Hindlimb muscle (tissue), 1 donor: ENCODE results near the gene OR7C1. TPM values are rescaled to one million over a fixed set of nuclear protein-coding genes. Genes with fewer than 3 reads are reported as not detected.
"Not testable (repeated sequence)": the region's sequence is repeated elsewhere in the genome, so short reads cannot be mapped to it uniquely, and the experiment has no call there.

Experiments
- DNase-seq: peaks from one replicate; pipeline ENCODE4 v3.0.0-alpha.2; 2013
- polyA plus RNA-seq: library from polyadenylated mRNA; unstranded; fragments of 120-200 nt; gene quantifications from one replicate; pipeline ENCODE4 v1.2.1, GENCODE V29; 2013; ENCODE audit not compliant: insufficient read length

Gene OR7C1
- 0.18 TPM for polyA plus RNA-seq

- no peak for DNase-seq
Observed at GRCh38 chr19:14835011-14835410, at the start of gene OR7C1, which contains the start of gene OR7A5. Gene OR7C1 (minus strand): TSS chr19:14835185. CDS start chr19:14800136, 35,049 bp downstream. Gene OR7A5 (minus strand): TSS chr19:14835185. CDS start chr19:14828241, 6,944 bp downstream.

DNA sequence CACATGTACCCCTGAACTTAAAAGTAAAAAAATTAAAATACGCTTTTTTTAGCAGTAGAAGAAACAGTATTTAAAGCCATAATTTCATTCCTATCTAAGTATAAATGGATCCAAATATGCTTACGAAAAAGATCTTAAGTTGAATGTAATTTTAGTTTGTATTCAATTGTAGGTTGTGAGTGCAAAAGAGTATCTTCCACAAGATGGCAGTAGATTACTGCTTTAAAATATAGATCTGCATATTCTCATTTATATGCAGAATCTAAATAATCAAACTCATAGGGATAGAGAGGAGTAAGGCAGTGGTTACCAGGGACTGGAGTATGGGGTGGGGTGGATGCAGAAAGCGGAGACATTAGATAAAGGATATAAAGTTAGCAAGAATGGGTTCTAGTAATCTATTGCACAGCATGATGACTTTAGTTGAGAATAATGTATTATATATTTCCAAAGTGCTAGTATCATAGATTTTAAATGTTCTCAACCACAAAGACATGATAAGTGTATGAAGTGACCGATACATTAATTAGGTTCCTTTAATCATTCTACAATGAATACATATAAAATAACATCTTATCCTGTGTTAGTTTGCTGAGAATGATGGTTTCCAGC, 36.7 kb upstream of the OR7C1 start:
- DNase-seq, result no peak

DNA sequence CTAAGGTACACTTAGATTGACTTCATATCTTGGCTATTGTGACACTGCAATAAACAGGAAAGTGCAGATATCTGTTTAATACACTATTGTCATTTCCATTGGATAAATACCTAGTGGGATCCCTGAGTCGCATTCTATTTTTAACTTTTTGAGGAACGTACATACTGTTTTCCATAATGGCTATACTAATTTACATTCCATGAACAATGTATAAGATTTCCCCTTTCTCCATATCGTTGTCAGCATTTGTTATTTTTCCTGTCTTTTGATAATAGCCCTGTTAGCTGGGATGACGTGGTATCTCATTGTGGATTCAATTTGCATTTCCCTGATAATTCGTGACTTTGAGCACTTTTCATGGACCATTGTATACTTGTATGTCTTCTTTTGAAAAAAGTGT, 33.5 kb upstream of the OR7C1 start:
- no peak for DNase-seq

DNA sequence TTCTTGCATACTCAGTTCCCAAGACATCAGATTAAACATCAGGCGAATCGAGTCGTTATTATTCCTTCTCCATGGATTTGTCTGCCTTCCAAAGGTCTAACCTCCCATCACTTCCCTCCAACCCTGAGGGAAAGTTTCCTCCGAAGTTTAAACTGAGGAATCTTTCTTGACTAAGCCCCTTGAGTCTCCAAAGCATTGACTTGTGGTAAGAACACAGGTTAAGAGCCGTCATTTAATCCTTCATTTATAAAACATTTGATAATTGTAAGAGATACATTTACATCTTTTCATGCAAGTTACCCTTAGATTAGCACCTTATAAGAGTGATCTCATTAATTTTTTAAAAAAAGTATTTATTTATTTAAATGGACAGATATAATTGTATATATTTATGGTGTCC, 13.8 kb upstream of the OR7C1 start, which contains the start of gene OR7A10:
OR7A10 (minus strand) TSS at position 101 of the 400 bp plus-strand sequence. CDS start 7,045 bp downstream, outside the sequence.
- no peak for DNase-seq

DNA sequence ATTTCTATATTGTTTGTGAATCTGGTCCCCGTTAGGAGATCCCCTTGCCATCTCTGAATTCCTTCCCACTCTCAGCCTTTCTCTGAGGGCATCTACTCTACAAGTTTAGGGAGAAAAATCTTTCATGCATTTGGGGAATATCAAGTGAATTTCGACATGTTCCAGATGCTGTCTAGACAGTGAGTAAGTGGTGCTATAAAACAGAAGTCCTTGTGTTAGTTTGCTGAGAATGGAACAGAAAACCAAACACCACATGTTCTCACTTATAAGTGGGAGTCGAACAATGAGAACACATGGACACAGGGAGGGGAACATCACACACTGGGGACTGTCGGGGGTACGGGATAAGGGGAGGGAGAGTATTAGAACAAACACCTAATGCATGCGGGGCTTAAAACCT, 8.6 kb upstream of the OR7C1 start:
- DNase-seq, result no peak

- DNase-seq, result no peak
Observed at GRCh38 chr19:14843169-14843568, 8.2 kb upstream of the OR7C1 start.

DNA sequence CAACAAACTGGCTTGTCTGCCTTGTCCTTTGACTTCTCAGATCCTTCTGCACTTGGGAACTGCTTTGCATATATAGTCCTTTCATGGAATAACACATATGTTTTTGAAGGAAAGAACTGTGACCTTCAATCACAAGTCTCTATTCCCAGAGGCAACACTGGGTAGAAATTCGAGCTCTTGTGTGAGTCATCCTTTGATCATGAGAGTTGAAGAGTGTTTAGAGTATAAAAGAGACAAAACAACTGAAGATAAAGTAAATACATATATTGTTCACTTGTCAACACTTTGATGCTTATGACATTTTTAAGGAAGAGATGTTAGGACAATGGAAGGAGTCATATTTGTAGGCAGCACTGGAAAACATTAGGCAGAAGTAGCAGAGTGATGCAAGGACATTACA, 5.2 kb upstream of the OR7C1 start:
- no peak for DNase-seq

- DNase-seq, result no peak
Observed at GRCh38 chr19:14837391-14837790, 2.4 kb upstream of the OR7C1 start.

- no peak for DNase-seq
Observed at GRCh38 chr19:14830702-14831101, 4.3 kb downstream of the OR7C1 start.

- no peak for DNase-seq
Observed at GRCh38 chr19:14826006-14826405, 9.0 kb downstream of the OR7C1 start.

GRCh38 chr19:14821937-14822336, 13.0 kb downstream of the OR7C1 start:
- peak; percentile 35 for DNase-seq

DNA sequence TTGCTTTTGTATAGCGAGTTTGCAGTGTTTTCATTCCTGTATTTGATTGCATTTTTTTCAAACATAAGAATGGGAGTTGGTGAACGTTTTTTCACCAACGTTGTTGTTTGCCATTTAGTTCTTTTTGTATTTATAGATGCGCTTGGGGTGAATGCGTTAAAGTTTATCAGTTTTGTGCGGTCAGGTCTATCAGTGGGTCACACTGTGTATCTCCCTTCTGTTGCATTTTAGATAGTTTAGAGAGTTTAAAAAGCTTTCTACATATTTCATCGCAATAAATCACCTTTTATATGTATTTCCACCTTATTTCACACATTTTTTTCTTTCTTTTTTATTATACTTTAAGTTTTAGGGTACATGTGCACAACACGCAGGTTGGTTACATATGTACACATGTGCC, 16.4 kb downstream of the OR7C1 start:
- DNase-seq, result no peak

DNA sequence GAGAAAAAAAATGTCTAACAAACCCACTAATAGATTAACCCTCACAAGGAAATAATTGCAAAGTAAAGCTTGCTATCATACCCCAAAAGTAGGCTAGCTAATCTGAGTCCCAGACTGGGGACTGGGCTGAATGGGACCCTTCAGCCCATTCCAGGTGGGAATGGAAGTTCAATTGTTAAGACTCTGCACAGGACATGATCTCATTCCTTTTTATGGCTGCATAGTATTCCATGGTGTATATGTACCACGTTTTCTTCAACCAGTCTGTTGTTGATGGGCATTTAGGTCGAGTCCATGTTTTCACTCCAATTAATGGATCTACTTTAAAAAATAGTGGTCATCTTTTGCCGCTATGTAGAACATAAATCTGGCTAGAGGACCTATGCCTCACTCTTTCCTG, 17.9 kb downstream of the OR7C1 start:
- DNase-seq, result no peak

GRCh38 chr19:14814982-14815652, 19.9 kb downstream of the OR7C1 start:
- DNase-seq, result no peak

DNA sequence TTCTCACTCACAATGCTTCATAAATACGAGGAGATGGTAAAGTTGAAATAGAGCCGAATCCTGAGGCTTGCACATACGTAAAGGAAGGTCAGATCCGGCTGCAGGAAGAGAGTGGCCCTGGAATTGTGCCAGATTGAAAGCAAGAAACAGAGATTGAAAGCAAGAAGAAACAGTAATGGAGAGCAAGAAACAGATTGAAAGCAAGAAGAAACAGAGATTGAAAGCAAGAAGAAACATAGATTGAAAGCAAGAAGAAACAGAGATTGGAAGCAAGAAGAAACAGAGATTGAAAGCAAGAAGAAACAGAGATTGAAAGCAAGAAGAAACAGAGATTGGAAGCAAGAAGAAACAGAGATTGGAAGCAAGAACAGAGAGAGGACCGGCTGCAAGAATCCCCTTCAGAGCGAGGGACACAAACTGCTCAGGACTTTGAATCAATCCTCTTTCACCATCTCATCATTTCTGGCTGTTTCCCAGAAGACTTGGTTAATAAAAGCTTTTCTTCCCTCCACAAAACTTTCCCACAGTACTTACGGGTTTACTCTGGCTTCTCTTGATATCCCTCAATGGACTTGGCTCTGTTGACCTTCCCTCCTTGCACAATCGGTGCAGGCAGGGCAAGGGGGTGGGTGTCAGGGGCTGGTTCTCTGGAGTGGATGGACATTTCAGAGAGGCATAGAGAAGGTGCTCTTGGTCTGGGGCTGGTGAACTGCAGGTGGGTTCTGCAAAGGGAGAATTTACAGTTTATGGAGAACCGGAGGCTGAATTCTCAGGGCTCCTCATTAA, 25.5 kb downstream of the OR7C1 start:
- no peak for DNase-seq

- DNase-seq, result no peak
Observed at GRCh38 chr19:14804765-14805164, 30.2 kb downstream of the OR7C1 start.

GRCh38 chr19:14798760-14799159, 36.2 kb downstream of the OR7C1 start:
- DNase-seq, result no peak

DNA sequence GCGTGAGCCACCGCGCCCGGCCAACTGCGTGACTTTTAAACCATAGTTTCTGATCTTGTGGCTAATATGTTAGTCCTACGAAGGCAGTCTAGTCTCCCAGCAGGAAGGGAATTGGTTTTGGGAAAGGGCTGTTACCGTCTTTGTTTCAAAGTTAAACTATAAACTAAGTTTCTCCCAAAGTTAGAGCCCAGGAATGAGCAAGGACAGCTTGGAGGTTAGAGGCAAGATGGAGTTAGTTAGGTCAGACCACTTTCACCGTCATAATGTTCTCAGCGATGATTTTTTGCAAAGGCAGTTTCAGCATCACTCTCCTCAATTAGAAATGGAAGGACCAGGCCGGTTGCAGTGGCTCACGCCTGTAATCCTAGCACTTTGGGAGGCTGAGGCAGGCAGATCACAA, 39.0 kb downstream of the OR7C1 start:
- DNase-seq, result no peak

DNA sequence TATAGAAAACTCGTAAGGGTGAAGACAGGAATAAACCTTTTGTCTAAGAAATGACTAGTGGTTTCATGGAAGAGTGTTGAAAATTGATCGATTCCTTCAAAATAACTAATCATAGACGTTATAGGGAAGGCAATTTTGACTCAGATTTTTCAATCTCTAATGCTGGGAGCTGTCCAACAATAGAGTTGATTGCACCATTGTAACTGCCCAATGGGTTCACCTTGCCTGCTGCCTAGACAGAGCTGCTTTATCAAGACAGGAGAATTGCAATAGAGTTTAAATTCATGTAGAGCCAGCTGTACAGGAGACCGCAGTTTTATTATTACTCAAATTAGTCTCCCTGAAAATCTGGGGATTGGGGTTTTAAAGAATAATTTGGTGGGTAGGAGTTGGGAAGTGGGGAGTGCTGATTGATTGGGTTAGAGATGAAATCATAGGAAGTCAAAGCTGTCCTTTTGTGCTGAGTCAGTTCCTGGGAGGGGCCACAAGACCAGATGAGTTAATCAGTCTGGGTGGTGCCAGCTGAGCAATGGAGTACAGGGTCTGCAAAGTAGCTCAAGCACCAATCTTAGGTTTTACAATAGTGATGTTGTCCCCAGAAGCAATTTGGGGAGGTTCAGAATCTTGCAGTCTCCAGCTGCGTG, 39.8 kb downstream of the OR7C1 start:
- no peak for DNase-seq

DNA sequence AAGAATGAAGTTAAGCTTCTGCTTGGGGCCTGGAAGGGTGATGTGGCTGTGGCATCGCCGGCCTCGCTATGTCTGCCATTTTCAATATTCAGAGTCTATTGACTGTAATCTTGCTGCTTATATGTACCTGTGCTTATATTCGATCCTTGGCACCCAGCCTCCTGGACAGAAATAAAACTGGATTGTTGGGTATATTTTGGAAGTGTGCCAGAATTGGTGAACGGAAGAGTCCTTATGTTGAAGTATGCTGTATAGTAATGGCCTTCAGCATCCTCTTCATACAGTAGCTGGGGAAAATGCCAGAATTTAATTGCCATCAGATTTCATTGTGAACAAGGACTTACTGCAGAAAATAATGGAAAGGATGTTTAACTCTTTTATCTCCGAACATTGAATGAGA, 42.7 kb downstream of the OR7C1 start:
- DNase-seq, result not testable (repeated sequence)

- peak; percentile 47 for DNase-seq
Observed at GRCh38 chr19:14786421-14786851, 48.5 kb downstream of the OR7C1 start.

GRCh38 chr19:14785102-14785793, 49.7 kb downstream of the OR7C1 start:
- DNase-seq, result not testable (repeated sequence)
